ENCODE results near the gene KCNJ18.
"Not testable (repeated sequence)": the region's sequence is repeated elsewhere in the genome, so short reads cannot be mapped to it uniquely, and the experiment has no call there.

Gene KCNJ18

DNA sequence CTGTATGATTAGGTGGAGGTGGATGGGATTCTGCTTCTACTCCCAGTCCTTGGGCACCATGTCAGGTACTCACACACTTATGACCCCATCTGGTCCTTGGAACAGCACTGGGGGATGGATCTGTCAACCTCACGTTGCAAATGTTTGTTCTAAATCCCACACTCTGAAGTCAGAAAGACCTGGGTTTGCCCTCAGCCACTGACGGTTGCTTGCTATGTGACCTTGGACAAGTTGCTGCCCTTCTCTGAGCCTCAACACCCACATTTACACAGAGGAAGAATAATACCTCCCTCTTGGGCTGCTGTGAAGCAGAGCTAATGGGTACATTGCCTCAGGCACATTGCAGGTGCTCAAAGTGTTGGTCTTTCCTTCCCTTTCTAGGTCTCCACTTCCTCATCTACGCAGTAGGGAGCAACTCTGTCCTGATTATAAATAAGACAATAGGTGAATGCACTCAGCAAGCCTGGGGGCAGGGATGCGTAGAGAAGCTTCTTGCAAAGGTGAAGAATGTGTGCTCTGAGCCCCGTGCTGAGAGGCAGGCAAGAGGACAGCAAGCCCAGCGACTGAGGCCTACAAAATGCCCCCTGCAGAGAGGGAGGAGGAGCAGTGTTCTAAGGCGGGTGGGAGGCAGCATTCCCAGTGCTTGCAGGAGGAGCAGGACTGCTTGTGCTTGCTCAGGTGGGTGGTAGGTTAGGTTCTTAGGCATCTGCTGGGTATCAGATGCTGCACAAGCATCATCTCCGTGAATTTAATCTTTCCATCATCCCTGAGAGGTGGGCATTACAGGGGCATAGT lies 21.8 kb upstream of the KCNJ18 start:
- DNase-seq (ENCODE audit: low read depth in 2 of 3, low spot score in 2 of 3) = not testable (repeated sequence)

DNA sequence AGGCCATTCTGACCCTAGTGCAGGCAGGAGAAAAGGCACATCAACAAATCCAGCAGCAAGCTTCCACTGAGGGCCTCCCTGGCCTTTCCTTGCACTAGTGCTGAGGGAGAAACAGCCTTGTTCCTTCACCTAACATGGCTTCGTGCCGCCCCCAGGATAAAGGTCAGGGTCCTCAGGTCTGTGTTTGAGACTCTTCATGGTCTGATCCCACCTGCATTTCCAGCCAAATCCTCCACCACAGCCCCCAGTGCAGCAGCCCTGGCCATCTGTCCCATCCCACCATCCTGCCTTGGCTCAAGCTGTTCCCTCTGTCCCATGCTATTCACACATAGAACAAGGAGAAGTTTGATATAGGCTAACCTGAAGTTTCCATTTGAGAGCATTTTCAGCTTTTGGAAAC lies 20.9 kb upstream of the KCNJ18 start:
- not testable (repeated sequence) for DNase-seq (ENCODE audit: low read depth in 2 of 3, low spot score in 2 of 3)

DNA sequence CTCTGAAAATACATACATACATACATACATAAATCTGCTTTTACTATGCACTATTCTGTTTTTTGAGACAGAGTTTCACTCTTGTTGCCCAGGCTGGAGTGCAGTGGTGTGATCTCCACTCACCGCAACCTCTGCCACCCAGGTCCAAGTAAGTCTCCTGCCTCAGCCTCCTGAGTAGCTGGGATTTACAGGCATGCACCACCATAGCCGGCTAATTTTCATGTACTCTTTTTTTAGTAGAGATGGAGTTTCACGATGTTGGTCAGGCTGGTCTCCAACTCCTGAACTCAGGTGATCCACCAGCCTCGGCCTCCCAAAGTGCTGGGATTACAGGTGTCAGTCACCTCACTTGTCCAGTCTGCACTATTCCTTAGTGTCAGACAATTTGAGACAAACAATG lies 20.5 kb upstream of the KCNJ18 start:
- not testable (repeated sequence) for DNase-seq (ENCODE audit: low read depth in 2 of 3, low spot score in 2 of 3)

DNA sequence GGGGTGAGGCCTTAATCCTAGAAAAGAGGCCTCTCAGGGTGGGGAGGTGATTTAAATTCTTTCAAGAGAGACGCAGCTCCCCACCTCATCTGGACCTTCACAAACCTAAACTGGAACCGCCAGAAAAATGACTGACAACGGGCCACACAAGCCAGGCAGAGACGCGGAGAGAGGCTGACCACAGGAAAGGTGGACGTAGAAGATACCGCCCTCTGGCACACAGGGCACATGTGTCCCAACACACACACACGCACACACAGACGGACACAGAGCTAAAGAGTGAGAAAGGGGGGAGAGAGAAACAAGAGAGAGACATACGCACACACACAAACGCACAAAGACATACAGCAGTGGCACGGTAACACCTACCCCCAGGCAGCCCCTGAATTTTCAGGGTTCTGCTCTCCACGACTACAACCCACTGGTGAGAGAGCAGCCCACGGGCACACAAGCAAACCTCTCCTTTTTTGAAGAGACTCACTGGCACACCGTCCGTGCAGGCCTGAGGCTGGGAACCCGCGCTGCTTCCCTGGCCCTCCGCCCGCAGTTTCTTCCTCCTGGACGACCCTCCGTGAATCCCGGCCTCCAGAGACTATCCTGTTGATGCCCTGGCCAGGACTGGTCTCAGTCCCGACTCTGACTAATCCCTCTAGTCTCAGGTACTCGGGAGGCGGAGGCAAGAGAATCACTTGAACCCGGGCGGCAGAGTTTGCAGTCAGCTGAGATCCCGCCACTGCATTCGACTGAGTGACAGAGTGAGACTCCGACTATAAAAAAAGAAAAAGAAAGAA lies 18.7 kb upstream of the KCNJ18 start:
- not testable (repeated sequence) for DNase-seq (ENCODE audit: low read depth in 2 of 3, low spot score in 2 of 3)

DNA sequence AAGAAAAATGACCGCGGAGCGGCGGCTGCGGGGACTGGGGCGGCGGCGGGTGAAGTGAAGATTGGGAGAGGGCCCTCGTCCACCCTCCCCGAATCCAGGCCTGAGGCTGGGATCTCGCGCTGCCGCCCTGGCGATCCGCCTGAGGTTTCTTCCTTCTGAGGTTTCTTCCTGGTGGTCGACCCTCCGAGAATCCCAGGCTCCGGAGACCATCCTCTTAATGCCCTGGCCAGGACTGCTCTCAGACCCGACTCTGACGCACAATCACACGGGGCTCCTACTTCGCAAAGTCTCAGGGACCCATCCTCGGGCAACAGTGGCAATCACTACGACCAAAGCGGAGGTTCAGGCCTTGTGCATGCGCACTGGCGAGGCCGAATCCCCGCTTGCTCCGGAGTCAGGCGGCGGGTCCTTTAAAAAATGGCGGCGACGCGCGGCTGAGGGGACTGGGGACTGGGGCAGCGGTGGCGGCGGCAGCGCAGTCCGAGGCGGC lies 18.0 kb upstream of the KCNJ18 start:
- no peak for DNase-seq (ENCODE audit: low read depth in 2 of 3, low spot score in 2 of 3)

DNA sequence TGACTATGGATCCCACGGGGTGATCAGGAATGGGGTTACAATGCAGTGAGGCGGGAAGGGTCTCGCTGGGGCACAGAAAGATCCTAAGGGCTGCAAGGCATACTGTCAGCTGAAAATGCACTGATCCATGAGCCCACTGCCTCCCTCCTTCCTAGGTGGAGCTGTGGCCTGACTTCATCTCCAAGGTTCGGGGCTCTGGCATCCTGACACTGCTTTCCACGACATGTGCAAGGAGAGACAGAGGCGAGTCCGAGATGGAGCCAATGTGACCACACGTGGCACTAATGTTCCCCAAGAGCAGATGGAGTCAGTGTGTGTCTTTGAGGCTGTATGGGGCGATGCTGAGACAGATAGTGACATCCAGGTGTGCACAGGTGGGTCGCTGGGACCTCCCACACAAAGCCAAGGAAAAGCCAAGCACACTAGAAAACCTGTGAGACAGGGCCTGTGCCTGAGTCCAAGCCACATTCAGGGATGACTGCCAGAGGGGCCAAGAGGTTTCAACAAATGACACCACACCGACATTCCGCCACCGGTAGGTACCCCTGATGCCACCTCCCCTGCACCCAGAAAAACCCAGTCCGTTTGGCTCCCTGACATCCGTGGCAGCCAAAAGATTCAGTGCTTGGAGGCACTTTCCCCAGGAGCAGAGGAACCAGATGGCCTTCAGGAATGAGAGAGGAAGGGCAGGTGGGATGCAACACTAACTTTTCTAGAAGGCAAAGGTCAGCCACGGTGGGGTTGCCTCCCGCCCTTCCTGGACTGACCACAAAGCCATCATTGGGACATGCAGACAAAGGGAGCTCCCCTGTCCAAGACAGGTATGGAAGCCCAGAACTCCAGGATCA lies 17.2 kb upstream of the KCNJ18 start:
- not testable (repeated sequence) for DNase-seq (ENCODE audit: low read depth in 2 of 3, low spot score in 2 of 3)

DNA sequence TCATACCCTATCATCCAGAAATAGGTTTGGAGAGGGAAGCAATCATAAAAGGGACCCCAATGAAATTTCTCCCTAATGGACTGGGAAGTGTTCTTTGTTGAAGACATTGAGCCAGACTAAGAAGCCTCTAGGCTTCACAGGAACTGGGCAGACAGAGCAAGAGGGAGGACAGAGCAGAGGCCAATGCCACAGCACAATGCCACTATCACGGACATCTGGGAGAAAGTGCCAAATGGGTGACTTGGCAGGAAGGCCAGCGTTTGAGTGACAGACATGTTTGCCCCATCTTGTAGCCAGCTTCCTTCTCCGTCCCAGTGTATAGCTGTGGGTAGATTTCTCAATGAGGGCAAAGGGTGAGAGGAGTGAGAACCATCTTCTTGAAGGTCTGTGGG lies 16.6 kb upstream of the KCNJ18 start:
- DNase-seq (ENCODE audit: low read depth in 2 of 3, low spot score in 2 of 3) = not testable (repeated sequence)

DNA sequence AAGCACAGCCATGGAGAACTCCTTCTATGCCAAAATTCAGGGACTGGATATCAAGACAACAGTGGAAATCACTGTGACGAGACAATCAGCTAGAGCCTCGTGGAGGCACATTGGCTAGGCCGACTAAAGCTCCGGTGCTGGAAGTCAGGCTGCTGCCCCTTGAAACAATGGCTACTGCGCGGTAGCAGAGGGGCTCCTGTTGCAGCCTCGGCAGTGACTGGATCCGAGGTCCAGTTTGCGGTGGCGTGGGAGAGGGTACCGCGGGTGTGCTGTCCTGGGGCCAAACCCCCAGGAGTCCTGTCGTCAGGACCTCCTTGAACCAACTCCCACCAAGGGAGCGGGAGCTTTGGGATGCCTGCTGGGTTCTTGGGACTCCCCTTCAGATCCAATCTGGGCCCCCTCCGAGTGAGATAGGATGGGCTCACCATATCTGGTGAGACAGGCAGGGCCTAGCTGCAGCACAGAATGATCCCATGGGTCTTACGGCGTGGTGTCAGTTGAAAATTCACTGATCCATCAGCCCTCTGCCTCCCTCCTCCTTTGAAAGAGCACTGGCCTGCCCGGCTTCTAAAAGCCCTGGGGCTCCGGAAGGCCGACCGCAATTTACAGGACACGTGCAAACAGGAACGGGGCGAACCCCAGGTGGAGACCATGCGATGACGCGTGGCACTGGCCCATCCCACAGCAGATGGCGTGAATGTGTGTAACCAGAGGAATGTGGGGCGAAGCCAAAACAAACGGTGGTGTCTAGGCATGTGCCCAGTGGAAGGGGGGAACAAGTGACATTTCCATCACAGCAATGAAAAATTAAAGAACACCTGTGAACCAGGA lies 15.8 kb upstream of the KCNJ18 start:
- no peak for DNase-seq (ENCODE audit: low read depth in 2 of 3, low spot score in 2 of 3)

DNA sequence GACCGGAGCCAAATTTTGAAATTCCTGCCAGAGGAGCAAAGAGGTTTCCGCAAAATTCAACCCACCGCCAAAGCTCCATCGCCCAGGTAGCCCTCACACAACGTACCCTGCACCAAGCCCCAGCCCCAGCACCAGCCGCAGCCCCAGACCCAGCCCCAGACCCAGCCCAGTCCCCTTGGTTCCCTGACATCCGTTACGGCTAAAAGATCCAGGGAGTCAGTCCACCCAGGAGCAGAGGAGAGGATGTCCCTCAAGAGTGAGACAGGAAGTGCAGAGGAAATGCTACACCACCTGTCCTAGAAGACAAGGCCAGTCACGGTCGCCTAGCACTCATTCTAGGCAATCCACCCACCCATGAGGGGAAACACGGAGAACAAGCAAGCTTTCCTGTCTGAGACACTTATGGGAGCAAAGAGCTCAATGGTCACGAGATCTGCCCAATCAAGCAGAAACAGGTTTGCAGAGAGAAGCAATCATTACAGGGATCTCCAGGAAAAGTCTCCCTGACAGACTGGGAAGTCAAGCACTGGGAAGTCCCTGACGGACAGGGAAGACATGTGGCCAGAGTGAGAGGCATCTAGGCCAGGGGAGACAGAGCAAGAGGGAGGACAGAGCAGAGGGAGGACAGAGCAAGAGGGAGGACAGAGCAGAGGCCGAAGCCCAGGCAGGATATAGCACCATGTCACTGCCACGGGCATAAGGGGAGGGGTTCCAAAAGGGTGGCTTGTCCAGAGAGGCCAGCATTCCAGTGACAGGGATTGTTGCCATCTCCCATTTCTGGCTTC lies 15.0 kb upstream of the KCNJ18 start:
- DNase-seq (ENCODE audit: low read depth in 2 of 3, low spot score in 2 of 3) = no peak

DNA sequence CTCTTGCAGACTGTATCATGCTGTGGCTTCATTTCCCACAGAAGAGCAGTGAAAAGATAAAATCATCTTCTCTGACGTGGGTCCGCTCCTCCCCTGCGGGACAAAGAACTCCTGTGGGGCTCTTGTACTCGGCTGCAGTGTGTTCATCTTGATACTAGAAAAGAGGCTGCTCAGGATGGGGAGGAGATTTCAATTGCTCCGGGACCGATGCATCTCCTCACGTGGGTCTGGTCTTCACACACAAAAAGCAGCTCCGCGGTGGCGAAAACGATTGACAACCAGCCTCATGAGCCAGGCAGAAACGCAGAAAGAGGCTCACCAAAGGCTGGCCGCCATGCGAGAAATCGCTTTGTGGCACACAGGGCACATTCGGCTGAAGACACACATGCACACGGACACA lies 14.4 kb upstream of the KCNJ18 start:
- no peak for DNase-seq (ENCODE audit: low read depth in 2 of 3, low spot score in 2 of 3)

DNA sequence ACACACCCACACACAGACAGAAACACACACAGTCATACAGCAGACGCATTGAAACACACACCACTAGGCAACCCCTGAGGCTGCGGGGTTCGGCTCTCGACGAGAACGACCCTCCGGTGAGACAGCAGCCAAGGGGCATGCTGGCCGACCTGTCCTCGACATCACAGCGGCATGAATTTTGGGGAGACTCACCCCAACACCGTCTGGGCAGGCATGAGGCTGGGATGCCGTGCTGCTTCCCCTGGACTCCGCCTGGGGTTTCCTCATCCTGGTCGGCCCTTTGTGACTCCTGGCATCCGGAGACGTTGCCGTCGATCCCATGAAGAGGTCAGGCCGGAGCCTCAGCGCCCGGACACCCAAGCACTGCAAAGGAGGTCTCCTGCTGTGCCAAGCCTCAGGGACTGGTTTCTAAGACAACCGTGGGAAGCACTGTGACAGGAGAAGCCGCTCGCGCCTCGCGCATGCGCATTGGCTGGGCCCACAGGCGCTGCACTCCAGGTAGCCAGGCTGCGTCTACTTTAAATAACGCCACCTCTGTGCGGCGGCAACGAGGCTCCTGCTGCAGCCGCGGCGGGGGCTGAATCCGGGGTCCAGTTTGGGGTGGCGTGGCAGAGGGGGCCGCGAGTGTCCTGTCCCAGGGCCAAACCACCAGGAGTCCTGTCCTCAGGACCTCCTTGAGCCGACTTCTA lies 13.8 kb upstream of the KCNJ18 start:
- no peak for DNase-seq (ENCODE audit: low read depth in 2 of 3, low spot score in 2 of 3)

DNA sequence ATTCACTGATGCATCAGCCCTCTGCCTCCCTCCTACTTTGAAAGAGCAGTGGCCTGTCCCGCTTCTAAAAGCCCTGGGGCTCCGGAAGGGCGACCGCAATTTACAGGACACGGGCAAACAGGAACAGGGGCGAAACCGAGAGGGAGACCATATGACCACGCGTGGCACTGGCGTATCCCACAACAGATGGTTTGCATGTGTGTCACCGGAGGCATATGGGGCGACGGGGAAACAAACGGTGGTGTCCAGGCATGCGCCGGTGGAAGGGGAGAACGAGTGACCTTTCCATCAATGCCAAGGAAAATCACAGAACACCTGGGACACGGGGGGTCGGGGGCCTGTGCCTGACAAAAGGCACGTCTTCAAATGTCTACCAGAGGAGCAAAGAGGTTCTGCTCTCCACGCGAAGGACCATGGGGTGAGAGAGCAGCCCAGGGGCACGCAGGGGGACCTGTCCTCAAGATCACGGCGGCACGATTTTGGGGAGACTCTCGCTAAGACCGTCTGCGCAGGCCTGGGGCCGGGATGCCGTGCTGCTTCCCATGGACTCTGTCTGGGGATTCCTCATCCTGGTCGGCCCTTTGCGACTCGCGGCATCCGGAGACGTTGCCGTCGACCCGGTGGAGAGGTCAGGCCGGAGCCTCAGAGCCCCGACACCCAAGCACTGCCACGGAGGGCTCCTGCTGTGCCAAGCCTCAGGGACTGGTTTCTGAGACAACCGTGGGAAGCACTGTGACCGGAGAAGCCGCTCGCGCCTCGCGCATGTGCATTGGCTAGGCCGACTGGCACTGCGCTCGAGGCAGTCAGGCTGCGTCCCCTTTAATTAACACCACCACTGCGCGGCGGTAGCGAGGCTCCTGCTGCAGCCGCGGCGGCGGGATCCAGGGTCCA lies 12.8 kb upstream of the KCNJ18 start:
- DNase-seq (ENCODE audit: low read depth in 2 of 3, low spot score in 2 of 3) = no peak

DNA sequence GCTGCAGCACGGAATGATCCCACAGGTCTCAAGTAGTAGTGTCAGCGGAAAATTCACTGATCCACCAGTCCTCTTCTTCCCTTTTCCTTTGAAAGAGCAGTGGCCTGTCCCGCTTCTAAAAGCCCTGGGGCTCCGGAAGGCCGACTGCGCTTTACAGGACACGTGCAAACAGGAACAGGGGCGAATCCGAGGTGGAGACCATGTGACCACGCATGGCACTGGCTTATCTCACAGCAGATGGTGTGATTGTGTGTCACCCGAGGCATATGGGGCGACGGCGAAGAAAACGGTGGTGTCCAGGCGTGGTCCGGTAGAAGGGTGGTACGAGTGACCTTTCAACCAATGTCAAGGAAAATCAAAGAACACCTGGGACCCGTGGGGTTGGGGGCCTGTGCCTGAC lies 12.0 kb upstream of the KCNJ18 start:
- no peak for DNase-seq (ENCODE audit: low read depth in 2 of 3, low spot score in 2 of 3)

DNA sequence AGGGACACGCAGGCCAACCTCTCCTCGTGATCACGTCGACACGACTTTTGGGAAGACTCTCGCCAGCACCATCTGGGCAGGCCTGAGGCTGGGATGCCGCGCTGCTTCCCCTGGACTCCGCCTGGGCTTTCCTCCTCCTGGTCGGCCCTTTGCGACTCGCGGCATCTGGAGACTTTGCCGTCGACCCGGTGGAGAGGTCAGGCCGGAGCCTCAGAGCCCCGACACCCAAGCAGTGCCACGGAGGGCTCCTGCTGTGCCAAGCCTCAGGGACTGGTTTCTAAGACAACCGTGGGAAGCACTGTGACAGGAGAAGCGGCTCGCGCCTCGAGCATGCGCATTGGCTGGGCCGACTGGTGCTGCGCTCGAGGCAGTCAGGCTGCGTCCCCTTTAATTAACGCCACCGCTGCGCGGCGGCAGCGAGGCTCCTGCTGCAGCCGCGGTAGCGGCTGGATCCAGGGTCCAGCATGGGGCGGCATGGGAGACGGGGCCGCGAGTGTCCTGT lies 11.4 kb upstream of the KCNJ18 start:
- DNase-seq (ENCODE audit: low read depth in 2 of 3, low spot score in 2 of 3) = not testable (repeated sequence)

DNA sequence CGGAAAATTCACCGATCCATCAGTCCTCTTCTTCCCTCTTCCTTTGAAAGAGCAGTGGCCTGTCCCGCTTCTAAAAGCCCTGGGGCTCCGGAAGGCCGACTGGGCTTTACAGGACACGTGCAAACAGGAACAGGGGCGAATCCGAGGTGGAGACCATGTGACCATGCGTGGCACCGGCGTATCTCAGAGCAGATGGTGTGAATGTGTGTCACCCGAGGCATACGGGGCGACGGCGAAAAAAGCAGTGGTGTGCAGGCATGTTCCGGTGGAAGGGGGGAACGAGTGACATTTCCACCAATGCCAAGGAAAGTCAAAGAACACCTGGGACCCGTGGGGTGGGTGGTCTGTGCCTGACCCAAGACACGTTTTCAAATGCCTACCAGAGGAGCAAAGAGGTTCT lies 10.7 kb upstream of the KCNJ18 start:
- not testable (repeated sequence) for DNase-seq (ENCODE audit: low read depth in 2 of 3, low spot score in 2 of 3)

DNA sequence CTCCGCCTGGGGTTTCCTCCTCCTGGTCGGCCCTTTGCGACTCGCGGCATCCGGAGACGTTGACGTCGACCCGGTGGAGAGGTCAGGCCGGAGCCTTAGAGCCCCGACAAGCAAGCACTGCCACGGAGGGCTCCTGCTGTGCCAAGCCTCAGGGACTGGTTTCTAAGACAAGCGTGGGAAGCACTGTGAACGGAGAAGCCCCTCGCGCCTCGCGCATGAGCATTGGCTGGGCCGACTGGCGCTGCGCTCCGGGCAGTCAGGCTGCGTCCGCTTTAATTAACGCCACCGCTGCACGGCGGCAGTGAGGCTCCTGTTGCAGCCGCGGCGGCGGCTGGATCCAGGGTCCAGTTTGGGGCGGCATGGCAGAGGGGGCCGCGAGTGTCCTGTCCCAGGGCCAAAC lies 10.2 kb upstream of the KCNJ18 start:
- DNase-seq (ENCODE audit: low read depth in 2 of 3, low spot score in 2 of 3) = not testable (repeated sequence)

DNA sequence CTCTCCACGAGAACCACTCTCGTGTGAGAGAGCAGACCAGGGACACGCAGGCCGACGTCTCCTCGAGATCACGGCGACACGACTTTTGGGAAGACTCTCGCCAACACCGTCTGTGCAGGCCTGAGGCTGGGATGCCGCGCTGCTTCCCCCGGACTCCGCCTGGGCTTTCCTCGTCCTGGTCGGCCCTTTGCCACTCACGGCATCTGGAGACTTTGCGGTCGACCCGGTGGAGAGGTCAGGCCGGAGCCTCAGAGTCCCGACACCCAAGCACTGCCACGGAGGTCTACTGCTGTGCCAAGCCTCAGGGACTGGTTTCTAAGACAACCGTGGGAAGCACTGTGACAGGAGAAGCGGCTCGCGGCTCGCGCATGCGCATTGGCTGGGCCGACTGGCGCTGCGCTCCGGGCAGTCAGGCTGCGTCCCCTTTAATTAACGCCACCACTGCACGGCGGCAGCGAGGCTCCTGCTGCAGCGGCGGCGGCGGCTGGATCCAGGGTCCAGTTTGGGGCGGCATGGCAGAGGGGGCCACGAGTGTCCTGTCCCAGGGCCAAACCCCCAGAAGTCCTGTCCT lies 9.1 kb upstream of the KCNJ18 start:
- not testable (repeated sequence) for DNase-seq (ENCODE audit: low read depth in 2 of 3, low spot score in 2 of 3)

DNA sequence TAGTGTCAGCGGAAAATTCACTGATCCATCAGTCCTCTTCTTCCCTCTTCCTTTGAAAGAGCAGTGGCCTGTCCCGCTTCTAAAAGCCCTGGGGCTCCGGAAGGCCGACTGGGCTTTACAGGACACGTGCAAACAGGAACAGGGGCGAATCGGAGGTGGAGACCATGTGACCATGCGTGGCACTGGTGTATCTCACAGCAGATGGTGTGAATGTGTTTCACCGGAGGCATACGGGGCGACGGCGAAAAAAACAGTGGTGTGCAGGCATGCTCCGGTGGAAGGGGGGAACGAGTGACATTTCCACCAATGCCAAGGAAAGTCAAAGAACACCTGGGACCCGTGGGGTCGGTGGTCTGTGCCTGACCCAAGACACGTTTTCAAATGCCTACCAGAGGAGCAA lies 8.4 kb upstream of the KCNJ18 start:
- not testable (repeated sequence) for DNase-seq (ENCODE audit: low read depth in 2 of 3, low spot score in 2 of 3)
